NCI-H526 treated with DMSO at 0.1 percent for 48 hours (cell line): ENCODE measurements around the gene GET3.

ENCODE experiments used
- DNase-seq: peaks from one replicate; lab custom pipeline; 2025; lab: John Stamatoyannopoulos, UW

The GET3 gene

GRCh38 chr19:12779162-12779993 is 42.1 kb downstream of the GET3 start:
- DNase-seq: no peak

- DNase-seq: no peak
These were observed 44.8 kb downstream of the GET3 start for GRCh38 chr19:12782174-12782423.

GRCh38 chr19:12782424-12783290 is 45.4 kb downstream of the GET3 start:
- peak; percentile 18 for DNase-seq

GRCh38 chr19:12783291-12783848 is 46.1 kb downstream of the GET3 start:
- no peak for DNase-seq

GRCh38 chr19:12783849-12784393 is 46.6 kb downstream of the GET3 start:
- DNase-seq: no peak

GRCh38 chr19:12784394-12784870 is 47.1 kb downstream of the GET3 start:
- no peak for DNase-seq

GRCh38 chr19:12784871-12785430 is 47.7 kb downstream of the GET3 start:
- no peak for DNase-seq

- no peak for DNase-seq
These were observed 48.2 kb downstream of the GET3 start for GRCh38 chr19:12785431-12786031.

GRCh38 chr19:12786141-12786870 is 49.0 kb downstream of the GET3 start:
- no peak for DNase-seq

GRCh38 chr19:12786952-12787351 is 49.7 kb downstream of the GET3 start:
- no peak for DNase-seq

GRCh38 chr19:12787458-12787857 is 50.2 kb downstream of the GET3 start:
- no peak for DNase-seq

GRCh38 chr19:12788042-12788681 is 50.9 kb downstream of the GET3 start:
- no peak for DNase-seq

- no peak for DNase-seq
These were observed 51.4 kb downstream of the GET3 start for GRCh38 chr19:12788682-12789097.

- no peak for DNase-seq
These were observed 52.0 kb downstream of the GET3 start for GRCh38 chr19:12789098-12789903.

GRCh38 chr19:12789904-12790619 is 52.8 kb downstream of the GET3 start:
- DNase-seq: peak; percentile 61

GRCh38 chr19:12790628-12791344 is 53.5 kb downstream of the GET3 start:
- DNase-seq: no peak

- peak; percentile 84 for DNase-seq
These were observed 54.2 kb downstream of the GET3 start, which contains the start of gene JUNB for GRCh38 chr19:12791345-12792050. JUNB (plus strand) TSS chr19:12791486; CDS start chr19:12791772, 286 bp downstream.
